HG02678 (cell line): Measurements from ENCODE around the gene TPM4.

Experiments
- ATAC-seq: cut with Tn5 transposase; IDR thresholded peaks from one replicate; pipeline ENCODE4 v1.9.1; 2021; ENCODE audit warnings: mild to moderate bottlenecking, moderate library complexity; ENCODE audit not compliant: unreplicated experiment

TPM4 gene

GRCh38 chr19:16041299-16041990 is 34.9 kb upstream of the TPM4 start:
- no peak for ATAC-seq

DNA sequence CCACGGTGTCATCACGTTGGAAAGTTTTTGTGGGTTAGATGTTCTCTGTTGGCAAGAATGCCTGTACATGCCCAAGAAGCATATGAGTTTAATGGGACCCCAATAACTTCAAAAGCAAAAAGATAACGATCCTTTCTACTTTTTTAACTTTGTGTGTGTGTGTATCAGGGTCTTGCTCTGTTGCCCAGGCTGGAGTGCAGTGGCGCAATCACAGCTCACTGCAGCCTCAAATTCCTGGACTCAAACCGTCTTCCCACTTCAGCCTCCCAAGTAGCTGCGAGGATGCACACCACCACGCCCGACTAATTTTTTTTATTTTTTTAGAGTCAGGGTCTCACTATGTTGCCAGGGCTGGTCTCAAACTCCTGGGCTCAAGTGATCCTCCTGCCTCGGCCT is 34.3 kb upstream of the TPM4 start:
- ATAC-seq, result no peak

DNA sequence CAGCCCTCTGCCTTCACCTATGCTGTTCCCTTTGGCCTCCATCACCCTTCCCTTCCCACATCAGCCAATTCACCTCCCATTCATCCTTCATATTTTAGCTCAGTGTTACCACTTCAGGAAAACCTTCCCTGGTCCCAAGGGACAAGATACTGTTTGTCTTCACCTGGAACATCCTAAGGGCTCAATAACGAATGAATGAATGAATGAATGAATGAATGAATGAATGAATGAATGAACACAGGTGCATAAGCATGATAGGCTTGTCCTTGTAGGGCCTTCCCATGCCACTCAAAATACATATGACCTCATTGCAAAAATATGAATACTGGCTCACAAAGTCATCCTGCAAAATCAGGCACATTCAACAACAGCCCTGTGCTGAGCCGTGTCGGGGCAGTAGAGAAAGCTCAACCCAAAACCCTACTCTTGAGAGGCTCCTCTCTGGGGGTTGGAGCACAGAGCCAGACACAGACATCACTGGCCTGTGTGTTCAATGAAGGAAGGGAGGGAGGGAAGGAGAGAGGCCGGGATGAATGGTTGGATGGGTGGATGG is 33.7 kb upstream of the TPM4 start:
- ATAC-seq, result no peak

- no peak for ATAC-seq
Observed at GRCh38 chr19:16043156-16043757, 33.0 kb upstream of the TPM4 start.

DNA sequence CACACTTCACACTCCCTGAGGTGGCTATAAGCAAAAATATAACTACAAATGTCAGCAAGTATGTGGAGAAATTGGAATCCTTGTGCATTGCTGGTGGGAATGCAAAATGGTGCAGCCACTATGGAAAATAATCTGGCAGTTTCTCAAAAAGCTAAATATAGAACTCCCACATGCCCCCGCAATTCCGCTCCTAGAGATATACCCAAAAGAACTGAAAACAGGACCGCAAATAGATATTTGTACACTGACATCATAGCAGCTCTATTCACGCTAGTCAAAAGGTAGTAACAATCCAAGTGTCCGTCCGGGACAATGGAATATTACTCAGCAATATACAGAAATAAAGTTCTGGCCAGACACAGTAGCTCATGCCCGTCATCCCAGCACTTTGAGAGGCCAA is 31.5 kb upstream of the TPM4 start:
- no peak for ATAC-seq

- ATAC-seq, result no peak
Observed at GRCh38 chr19:16045171-16045570, 31.1 kb upstream of the TPM4 start.

DNA sequence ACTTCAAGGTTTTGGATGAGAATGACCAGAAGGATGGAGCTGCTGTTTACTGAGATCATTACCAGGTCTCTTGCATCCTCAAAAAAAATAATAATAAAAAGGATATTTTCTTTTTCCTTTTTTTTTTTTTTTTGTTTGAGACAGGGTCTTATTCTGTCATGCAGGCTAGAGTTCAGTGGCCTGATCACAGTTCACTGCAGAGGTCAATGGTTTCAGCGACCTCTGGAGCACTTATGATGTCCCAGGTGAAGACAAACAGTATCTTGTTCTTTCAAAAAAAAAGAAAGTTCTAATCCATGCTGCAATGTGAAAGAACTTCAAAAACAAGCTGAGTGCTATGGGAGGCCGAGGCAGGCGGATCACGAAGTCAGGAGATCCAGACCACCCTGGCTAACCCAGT is 30.4 kb upstream of the TPM4 start:
- no peak for ATAC-seq

GRCh38 chr19:16048583-16048982 is 27.7 kb upstream of the TPM4 start:
- no peak for ATAC-seq

DNA sequence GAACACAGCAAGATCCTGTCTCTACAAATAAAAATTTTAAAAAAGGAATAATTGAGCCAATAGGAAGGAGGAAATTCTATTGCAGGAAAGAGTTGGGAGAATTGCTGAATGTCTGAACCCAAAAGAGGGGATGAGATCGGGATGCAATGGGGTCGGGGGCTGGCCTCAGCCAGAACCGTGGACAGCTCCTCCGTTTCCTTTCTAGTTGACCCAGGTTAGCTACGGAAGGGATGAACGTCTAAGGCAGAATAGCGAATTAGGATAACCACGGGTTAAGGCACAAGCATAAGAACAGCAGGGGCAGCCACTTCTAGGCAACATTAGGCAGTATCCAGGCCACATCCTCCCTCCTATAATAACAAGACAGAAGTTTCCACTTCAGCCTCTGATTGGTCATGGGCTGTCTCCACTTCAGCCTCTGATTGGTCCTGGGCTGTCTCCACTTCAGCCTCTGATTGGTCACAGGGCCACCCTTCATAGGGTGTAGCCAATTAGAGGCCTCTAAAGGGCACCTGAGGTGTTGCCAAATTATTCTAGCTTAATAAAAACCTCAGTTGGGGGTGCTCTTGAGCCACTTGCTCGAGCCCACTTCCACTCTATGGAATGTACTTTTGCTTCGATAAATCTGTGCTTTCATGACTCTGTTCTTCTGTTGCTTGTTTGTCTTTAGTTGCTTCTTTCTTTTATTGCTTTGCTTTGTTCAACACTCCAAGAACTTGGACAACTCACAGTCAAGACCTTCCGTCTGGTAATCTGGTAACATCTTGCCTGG is 24.9 kb upstream of the TPM4 start:
- no peak for ATAC-seq

- ATAC-seq, result no peak
Observed at GRCh38 chr19:16052353-16052752, 23.9 kb upstream of the TPM4 start.

DNA sequence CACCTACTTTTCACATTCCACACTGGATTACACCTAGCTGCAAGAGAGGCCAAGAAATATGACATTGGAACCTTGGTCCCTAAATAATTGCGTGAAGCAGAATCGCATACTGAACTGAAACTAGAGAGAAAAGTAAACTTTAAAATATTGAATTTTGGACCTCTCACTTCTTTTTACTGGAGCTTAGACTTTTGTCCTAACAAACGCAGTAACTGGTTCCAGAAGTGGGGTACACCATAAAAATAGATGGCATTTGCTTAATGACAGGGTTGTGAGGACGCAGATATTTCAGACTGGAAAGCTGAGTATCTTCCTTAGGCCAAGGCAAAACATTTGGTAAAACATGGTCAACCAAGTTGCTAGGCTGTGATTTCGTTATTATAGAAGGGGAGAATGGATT is 19.2 kb upstream of the TPM4 start:
- ATAC-seq, result no peak

GRCh38 chr19:16060294-16060693 is 16.0 kb upstream of the TPM4 start:
- ATAC-seq, result no peak

- no peak for ATAC-seq
Observed at GRCh38 chr19:16061943-16062342, 14.4 kb upstream of the TPM4 start.

DNA sequence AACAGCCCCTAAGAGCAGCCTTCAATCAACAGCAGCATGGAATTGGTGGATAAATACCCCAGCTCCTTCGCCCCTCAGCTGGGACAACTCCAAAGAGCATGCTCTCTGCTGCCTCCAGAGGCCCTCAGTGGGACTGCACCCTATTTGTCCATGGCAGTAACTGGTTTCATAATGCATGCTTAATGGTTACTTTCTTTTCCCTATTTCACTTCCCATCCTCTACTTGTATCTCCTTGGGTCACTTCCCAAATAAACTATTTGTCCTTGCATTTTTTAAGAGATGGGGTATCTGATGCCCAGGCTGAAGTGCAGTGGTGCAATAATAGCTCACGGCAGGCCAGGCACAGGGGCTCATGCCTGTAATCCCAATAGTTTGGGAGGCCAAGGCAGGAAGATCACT is 13.5 kb upstream of the TPM4 start:
- ATAC-seq, result no peak

GRCh38 chr19:16064209-16064889 is 11.9 kb upstream of the TPM4 start:
- no peak for ATAC-seq

DNA sequence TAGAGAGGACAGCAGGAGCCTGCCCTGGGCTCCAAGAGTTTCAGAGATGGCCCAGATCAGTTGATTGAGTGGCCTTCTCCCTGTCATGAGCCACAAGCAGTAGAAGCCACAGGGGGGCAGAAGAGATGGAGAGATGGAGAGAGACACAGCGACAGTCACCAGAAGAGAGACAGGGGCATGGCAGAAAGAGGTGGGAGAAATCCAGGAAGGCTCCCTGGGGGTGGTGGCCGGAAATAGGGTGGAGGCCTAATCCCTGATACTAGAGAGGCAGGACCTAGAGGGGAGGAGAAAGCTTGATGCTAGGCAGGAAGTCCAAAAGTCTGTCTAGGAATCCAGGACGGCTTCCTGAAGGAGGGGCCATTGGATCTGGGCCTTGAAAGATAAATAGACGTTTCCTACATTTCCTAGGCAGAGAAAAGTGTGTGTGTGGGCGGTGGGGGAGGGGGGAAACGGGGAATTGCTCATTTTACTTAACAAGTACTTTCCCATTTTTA is 9.6 kb upstream of the TPM4 start:
- ATAC-seq, result no peak

GRCh38 chr19:16067205-16067938 is 8.9 kb upstream of the TPM4 start:
- no peak for ATAC-seq

DNA sequence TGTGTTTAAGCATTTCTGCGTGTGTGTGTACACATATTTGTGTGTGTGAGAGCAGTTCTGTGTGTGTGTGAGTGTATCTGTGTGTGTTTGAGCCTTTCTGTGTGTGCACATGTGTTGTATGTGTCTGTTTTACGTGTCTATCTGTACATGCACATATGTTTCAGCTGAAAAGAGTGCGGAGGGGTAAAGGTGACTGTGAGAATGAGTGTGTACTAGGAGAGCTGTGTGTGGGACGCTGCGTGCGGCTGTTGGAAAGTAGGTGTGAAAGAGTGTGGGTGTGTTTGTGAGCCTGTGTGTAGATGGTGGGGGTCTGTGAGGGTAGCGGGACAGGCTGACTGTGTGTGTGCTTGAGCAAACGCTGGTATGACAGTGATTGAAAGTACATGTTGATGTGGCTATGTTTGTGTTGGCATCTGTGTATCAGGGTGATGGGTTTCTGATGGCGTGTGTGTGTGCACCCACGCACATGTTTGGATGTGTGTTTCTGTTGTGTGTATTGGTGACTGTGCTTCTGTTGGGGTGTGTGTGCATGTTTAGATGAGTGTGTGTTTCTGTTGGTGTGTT is 7.5 kb upstream of the TPM4 start:
- ATAC-seq, result no peak

DNA sequence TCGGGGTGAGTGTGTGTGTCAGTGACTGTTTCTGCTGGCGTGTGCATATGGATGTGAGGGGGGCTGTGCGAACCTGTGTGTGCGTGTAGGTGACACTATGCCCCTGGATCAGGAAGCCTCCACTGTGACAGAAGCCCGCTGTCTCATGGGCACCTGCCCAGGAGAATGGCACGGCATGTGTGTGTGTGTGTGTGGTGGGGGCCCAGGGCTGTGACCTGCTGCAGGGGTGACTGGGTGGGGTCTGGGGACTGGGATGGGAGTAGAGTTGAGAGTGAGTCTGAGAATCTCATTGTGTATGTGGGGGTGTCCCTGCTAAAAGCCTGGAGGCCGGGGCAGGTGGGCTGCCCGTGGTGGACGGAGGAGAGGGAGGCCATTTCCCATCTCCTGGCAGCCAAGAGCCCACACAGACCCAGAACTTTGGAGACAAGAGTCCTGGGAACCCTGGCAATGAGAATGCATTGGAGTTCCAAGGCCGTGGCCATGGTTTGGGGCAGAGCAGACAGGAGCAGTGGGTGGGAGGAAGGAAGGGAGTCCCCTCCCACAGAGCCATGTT is 6.4 kb upstream of the TPM4 start:
- ATAC-seq, result no peak
